Activated CD4-positive, alpha-beta T cell treated with anti-CD3 and anti-CD28 coated beads, Interleukin-2, amount 50 U/mL, for 24 hours (primary cell): ENCODE measurements around the gene DPP6.

Experiments used
- DNase-seq, 2 donors: peaks; one replicate each; pipeline ENCODE4 v3.0.0-alpha.2; 2020; ENCODE audit warnings: low read depth in 1 of 2, low spot score in 1 of 2

Gene DPP6

DNA sequence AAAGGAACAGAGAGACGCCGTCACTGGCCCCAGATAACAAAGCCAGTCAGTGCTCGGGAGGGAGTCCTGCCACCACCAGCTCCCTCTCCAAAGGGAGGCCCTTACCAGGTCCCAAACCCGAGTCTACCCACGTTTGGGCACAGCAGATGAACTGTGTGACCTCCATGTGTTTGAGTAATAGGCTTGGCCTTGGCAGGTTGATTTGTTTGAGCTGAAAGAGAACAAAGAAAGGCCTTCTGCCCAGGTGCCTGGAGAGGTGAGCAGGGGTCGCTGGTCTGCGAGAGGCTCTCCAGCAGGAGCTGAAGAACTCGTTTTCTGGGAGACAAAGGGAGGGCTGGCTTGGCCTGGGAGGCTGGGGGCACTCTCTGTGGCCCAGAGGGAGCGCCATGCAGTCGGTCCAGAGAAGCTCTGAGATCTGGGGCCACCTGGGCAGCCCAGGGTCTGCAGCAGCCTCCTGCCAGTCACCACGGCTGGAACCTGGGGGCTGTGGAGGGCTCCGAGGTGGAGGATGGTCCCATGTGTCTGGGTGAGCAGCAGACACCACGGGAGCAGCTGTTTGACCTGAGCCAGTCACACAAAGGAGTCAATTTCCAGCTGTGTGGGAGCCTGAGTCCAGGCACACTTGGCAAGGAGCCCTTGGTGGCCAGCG, 851.0 kb downstream of the DPP6 start:
- DNase-seq, result no peak

DNA sequence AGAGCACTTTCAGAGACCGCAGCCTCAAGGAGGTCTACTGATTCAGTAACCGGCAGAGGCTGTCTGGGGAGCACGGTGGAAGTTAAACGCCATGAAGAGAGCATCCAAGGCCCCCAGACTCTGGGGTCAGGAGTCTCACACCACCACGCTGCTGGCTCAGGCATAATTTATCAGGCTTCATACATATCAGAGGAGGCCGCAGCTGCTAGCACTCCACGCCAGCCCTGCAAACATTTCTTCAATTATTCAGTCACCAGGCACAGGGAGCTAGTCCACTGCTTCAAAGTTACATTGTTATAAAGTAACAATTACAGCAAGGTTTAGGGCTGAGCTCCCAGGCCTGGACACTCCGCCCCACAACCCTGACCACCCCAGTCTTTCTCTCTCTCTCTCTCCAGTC, 852.9 kb downstream of the DPP6 start:
- no peak for DNase-seq

DNA sequence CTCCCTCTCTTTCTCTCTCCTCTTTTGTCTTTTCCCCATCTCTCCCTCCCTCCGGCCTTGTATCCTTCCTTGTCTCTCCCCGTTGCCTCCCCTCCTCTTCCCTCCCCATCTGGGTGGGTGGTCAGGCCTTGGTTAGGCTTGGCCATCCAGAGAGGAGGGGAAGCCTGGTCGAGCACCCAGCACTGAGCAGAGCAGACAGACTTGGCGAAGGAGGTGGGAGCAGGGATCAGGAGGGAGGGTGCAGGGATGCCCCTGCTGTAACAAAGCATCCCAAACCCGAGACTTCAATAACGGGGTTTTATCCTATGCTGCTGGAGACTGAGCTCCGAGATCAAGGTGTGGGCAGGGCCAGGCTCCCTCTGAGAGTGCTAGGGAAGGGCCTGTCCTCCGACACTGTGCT, 853.4 kb downstream of the DPP6 start:
- no peak for DNase-seq

DNA sequence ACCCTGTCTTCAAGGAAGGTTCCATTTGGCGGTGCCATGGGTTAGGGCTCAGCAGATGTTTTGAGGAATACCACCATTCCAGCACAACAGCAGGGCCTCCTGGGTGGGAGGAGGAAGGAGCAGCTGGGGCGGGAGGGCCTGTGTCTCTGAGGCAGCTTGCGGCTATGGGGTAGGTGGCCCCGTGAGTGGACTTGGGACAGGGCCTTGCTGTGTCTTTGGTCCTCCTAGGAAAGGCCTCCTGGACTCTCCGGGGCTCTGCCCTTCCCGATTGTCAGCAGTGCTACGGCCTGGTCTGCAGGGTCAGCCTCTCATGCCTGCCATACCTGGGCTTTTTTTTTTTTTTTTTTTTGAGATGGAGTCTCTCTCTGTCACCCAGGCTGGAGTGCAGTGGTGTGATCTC, 854.0 kb downstream of the DPP6 start:
- no peak for DNase-seq

DNA sequence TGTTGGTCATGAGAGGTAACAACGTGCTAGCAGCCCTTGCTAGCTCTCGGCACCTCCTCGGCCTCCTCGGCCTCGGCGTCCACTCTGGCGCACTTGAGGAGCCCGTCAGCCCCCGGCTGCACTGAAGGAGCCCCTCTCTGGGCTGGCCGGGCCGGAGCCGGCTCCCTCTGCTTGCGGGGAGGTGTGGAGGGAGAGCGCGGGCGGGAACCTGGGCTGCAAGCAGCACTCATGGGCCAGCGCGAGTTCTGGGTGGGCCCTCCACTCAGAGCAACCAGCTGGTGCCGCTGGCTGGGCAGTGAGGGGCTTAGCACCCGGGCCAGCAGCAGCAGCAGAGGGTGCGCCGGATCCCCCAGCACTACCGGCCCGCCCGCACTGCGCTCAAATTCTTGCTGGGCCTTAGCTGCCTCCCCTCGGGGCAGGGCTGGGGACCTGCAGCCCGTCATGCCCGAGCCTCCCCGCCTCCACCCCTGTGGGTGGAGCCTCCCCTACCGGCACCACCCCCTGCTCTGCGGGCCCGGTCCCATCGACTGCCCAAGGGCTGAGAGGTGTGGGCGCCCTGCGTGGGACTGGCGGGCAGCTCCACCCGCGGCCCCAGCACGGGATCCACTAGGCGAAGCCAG, 854.6 kb downstream of the DPP6 start:
- DNase-seq, result no peak

DNA sequence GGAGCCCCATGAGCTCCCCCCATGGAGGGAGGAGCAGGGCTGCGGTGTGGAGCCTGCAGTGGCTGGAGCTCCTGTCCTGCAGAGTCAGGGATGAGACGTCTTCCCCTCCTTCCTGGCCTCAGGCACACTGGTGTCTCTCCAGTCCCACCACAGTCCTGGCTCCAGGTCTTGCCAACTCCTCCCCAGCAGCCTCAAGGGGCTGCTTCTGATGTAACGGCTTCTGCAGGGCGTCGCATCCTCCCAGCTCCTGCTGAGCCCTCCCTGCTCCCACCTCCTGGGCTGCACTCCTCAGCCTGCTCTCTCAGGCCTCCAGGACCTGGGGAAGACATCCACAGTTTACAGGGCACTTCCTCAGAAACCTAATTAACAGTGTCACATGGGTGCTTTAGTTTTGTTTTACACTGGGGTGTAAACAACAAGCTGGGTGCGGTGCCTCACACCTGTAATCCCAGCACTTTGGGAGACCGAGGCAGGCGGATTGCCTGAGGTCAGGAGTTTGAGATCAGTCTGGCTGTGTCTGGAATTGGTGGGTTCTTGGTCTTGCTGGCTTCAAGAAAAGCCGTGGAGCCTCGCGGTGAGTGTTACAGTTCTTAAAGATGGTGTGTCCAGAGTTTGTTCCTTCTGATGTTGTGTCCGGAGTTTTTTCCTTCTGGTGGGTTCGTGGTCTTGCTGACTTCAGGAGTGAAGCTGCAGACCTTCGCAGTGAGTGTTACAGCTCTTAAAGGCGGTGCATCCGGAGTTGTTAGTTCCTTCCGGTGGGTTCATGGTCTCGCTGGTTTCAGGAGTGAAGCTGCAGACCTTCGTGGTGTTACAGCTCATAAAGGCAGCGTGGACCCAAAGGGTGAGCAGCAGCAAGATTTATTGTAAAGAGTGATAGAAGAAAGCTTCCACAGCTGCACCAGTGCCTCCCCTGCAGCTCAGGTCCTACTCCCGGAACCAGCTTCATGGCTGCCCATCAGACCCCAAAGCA, 855.7 kb downstream of the DPP6 start:
- no peak for DNase-seq

DNA sequence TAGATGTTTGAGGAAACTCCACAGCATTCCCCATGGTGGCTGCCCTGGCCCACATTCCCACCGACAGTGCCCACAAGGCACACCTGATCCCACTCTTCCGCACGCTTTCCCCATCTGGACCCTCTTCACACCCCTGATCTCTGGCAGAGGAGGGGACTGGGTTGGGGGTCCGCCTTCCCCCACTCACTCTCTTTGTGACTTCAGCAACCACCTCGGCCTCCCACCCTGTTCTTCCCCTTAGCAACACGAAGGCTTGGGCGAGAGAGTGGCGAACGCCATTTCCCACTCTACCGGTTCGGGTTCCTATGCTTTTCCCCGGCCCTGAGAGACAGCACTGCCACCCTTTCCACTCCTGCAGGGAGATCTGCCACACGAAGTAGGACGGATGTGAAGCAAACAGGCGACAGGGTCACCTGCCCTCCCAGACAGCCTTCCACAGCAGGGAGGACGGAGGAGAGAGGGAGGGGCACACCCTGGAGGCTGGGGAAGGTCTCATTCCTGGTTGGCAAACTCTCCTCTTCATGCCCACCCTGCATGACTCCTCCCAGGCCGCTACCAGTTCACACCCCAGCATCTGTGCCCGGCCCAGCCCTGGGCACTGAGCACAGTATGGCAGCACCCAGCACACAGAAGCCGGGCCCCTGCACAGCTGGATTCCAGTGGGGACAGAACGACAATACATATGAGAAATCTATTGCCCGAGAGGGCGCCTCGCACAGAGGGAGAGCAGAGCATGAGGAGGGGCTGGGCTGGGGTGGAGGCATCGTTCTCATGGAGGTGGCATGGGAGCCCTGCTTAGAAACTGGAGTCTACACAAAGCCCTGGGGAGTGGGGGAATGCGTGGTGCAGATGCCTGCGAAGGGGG, 857.3 kb downstream of the DPP6 start:
- DNase-seq, result no peak

DNA sequence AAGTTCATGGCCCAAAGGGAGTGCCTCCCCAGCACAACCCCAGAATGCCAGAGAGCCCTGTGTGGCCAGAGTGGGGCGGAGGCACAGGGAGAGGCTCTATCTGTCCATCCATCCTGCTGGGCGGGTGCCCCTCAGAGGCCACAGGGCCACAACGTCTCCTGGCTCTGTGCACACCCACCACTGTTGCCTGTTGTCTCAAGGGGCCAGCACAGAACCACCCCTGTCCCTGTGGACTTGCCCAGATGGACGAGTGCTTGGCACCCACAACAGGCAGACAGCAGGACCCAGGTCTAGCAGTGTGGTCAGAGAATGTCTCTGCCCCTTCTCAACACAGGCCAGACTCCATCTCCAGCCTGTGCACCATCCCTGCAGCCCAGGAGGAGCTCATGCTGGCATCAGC, 857.9 kb downstream of the DPP6 start:
- DNase-seq, result no peak

DNA sequence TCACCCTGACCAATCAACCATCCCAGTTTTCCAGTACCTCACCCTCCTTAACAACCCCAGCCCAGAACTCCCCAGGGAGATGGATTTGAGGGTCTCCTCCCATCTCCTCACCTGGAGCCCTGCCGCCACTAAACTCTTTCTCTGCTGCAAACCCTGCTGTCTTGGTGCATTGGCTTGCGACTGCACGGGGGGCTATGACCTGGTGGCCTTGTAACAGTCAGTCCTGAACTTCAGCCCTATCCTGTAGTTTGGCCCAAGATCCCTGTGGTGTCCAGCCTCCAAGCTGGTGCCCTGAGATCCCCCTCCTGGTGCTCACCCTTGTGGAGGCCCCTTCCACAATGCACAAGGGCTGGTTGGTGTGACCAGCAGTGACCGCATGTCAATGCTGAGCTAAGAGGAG, 858.8 kb downstream of the DPP6 start:
- no peak for DNase-seq

DNA sequence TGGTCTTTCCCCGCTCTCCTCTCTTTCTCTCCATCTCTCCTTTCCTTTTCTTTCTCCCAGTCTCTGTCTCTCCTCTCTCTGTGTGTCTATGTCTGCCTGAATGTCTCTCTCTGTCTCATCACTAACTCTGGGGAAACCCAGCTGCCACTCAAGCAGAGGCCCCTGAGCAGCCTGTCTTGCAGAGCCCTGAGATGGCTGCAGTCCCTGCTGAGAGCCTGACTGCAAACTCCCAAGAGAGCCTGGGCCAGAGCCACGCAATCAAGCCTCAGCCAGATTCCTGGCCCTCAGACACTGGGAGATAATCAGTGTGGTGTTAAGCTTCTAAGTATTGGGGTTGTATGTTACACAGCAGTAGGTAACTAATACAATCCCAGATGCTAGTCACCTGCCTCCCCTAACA, 859.2 kb downstream of the DPP6 start:
- DNase-seq, result no peak

DNA sequence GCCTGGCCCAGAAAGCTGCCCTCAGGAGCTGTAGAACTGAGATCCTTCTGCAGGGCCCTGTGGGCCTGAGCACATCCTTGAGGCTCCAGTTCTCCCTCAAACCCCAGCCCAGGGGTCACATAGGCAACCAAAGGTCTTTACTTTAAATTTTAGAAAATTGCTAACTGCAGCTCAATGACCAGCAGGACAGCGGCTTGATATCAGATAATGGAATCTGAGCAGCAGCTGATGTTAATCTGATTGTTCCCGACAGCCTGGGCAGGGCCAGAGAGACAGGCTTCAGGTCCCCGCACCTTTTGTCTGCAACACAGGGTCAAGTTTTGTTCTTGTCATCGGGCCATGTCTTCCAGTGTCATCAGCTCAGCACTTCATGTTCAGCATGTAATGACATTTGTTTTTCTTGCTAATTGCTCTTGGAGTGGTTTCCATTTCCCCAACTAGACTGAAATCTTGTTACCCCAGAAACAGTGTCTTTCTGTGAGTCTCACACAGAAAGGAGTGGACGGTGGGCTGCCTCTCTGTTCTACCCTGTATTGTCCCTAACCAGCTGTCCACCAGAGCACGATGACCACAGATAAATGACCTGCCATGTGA, 859.8 kb downstream of the DPP6 start:
- DNase-seq, result no peak

DNA sequence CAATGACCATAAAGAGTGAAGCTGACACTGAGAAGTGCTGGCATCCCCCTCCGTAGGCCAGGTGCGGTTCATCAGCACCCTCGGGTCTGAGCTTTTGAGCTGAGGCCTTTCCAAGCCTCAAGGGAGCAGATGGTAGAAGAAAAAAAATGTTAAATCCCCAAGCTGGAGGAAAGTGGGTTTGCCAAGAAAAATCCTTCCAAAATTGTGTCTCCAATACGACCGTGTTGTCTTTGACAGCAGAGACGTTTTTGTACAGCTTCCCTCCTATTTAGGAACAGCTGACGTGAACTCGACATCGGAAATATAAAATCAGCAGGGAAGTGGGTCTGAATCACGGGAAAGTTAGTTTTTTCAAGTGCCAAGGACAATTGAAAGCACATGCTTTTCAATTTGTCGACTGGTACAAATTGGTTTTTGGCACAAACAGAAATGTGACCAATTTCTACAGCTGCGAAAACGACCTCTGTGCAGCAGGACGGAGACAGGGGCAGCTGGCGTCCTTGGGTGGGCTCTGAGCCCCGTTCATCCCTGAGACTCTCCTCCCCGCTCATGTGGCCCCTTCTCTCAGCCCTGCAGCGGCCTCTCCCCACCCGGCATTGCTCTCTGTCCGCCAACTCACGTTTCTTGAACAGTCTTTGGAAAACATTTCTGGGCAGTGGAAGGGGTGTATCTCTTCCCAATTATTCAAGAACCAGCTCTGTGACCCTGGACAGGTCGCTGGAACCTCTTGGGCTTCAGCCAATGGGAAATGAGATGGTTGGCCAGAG, 860.9 kb downstream of the DPP6 start:
- DNase-seq, result no peak

DNA sequence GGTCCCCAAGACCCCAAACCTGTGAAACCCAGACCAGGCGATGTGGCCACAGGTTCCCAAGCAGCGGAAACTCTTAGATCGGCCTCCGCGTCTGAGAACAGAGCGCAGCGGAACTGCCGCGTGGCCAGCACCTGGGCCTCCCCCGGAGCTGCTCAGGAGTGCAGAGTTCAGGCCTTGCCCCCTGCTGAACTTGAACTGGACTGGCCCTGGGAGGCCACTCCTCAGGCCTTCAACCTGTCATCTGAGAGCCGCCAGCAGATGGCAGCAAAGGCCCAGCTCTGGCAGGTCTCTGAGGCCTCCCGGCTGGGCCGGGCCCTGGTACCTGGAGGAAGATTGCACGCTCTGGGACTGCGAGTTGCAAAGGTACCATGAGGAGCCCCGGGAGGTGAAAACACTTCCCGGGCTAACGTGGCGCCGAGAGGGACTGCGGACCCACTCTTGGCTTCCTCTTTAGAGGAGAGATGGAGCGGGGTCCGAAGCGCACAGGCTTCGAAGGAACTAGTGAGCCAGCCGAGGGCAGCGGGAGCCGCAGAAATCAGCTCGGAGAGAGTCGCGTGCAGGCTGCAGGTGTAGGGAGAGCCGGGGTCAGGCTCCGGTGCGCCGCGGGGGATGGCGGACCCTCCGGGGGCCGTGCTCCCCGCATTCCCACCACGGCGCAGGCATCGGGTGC, 861.6 kb downstream of the DPP6 start:
- peak; percentile 84 for DNase-seq

DNA sequence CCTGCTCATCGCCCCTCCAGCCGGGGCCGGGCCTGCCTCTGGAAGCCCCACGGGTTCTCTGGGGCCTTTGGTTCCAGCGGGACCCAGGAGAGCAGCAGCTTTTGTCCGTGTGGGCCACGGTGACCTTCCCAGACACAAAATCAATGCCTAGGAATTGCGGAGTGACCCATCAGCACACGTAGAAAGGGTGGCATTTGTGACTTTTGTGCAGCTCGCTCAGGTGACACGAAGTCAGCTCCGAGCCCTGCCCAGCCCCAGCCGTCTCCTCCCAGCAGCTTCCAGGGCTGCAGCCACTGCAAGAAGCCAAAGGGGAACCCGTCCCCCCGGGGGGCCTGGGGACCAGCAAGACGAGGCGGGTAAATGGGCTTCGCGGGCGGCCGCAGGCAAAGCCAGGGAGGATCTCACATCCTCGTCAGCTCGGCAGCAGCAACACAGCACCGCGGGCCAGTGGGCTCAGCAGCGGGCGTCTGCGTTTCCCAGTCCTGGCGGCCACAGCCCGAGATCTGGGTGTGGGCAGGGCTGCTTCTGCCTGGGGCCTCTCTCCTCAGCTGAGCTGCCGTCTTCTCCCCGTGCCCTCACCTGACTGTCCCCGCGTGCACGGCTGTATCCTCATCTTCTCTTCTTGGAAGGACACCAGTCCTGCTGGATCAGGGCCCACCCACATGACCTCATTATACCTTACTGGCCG, 862.3 kb downstream of the DPP6 start:
- no peak for DNase-seq

DNA sequence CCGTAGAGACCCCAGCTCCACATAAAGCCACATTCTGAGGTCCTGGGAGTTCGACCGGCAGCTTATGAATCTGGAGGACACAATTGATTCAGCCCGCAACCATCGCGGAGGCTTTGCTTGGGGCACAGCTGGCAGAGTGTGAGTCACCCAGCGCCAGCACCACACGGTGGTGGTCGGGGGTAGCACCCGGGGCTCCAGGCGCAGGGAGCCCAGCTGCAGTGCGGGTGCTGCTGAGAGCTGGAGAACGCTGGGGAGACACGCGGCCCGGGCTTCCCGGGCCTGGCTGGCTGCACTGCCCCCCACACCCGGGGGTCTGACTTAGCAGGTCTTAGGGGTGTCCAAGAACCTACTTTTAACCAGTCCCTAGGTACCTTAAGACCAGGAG, 862.8 kb downstream of the DPP6 start:
- DNase-seq, result no peak

DNA sequence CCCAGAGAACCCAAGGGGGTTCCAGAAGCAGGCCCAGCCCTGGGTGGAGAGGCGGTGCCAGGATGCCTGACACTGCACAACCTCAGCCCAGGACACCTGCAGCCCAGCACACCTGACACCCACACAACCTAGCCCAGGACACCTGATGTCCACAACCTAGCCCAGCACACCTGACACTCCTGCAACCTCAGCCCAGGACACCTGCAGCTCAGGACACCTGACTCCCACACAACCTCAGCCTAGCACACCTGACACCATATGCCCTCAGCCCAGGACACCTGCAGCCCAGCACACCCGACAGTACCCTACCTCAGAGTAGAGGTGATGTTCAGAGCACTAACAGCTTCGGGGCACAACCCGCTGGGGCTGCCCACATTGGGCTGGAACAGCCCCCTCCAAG, 863.4 kb downstream of the DPP6 start:
- DNase-seq, result no peak

DNA sequence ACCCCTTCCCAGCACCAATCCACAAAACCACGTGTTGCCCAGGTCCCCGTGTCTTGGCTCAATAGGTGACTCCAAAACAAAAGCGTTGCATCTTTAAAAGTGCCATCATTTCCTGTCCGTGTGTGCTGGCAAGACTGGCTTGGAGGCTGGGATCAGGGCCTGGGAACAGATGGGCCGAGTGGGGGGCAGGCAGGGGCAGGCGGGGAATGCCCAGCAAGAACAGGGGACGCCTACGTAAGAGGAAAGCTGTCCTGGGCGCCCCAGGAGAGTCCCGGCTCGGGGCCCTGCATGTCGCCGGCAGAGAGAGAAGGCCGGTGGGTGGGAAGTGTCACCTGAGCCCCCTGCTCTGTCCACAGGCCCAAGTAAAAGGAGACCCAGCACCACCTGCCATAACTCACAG, 864.2 kb downstream of the DPP6 start:
- DNase-seq, result no peak

DNA sequence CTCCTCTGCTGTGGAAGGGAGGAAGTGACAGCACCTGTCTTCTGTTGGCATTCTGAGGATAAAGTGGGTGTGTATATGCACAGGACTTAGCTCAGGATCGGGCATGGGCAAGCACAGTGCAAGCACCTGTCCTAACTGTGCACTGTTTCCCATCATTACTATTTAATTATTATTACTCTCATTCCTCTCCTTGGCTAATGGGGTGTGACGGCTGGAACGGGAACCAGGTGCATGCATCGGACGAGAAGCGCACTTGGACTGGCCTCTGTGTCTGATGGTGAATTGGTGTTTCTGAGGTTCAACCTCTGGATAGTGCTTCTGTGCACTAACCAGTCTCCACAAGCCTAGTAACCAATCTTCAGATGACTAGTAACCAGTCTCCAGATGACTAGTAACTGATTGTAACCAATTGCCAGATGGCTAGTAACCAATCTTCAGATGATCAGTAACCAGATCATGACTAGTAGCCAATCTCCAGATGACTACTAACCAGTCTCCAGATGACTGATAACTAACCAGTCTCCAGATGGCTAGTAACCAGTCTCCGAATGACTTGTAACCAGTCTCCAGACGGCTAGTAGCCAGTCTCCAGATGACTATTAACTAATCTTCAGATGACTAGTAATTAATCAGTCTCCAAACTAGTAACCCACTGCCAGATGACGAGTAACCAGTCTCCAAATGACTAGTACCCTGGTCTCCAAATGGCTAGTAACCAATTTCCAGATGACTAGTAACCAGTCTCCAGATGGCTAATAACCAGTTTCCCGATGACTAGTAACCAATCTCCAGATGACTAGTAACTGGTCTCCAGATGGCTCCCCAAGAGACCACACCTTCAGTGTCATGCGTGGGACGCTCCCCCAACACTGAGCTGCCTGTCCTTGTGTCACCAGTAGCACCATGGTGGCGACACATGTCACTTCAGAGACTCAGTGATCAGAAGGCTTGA, 864.9 kb downstream of the DPP6 start:
- no peak for DNase-seq
